Measurements from ENCODE around the gene RASSF7. TPM values are rescaled to one million over a fixed set of nuclear protein-coding genes. Genes with fewer than 3 reads are reported as not detected.

The RASSF7 gene
- total and polyA plus RNA-seq, 2 of the 8 experiments (the other 6 are each of a cell fraction or from before 2014, with no cell fraction given) = 22.3 to 43.9 TPM

- Histone ChIP-seq H3K4me1 (replicated peaks in 1 of 4; ENCODE audit: control insufficient read depth in 3 of 4, insufficient read depth in 4 of 4, low read length in 3 of 4) (no peaks in the 10 kb centered on the region), H2BK5ac (ENCODE audit: low read depth, low read length) (no peak overlapping the region), H2AK5ac (ENCODE audit: low read depth, low read length) (no peak overlapping the region), H3K4me2 (ENCODE audit: insufficient read depth in 1 of 2, low read depth in 2 of 2, low read length in 2 of 2) (no peak overlapping the region), H3K9me3 (ENCODE audit: insufficient read depth in 2 of 2, low read depth in 1 of 2, low read length in 1 of 2) (no peaks in the 10 kb centered on the region), H3K4ac (replicated peaks; ENCODE audit: insufficient read length, low read depth, low read length) (no peak overlapping the region), H4K91ac (replicated peaks; ENCODE audit: insufficient read length, low read length) (no peak overlapping the region), H3K27ac (ENCODE audit: low read depth, low read length) (no peak overlapping the region), H2BK20ac (ENCODE audit: low read length) (no peak overlapping the region), H4K8ac (ENCODE audit: extremely low read depth, insufficient read depth, low read length) (no peak overlapping the region), H3K56ac (replicated peaks; ENCODE audit: insufficient read length, low read depth, low read length) (no peak overlapping the region), H3K9ac (replicated peaks in 1 of 4; ENCODE audit: extremely low read depth in 1 of 4, low read depth in 3 of 4, low read length in 3 of 4) (no peak overlapping the region), H3K14ac (ENCODE audit: insufficient read length) (no peak overlapping the region), H3K79me2 (ENCODE audit: control insufficient read depth in 1 of 2, insufficient read depth in 2 of 2, low read length in 2 of 2) (no peaks in the 10 kb centered on the region), H3K23ac (ENCODE audit: insufficient read length) (no peak overlapping the region), H4K5ac (ENCODE audit: insufficient read length, low read depth, low read length) (no peak overlapping the region), H2BK120ac (replicated peaks; ENCODE audit: low read depth, low read length) (no peak overlapping the region), H3K79me1 (ENCODE audit: low read depth, low read length) (no peaks in the 10 kb centered on the region), H2AFZ (ENCODE audit: low read length) (no peak overlapping the region), H4K20me1 (replicated peaks in 1 of 2; ENCODE audit: control insufficient read depth in 1 of 2, insufficient read depth in 2 of 2, low read length in 2 of 2) (peaks cover 2 to 11% of the 10 kb centered on the region in 2 experiments), H3K18ac (ENCODE audit: extremely low read depth, low read length) (no peak overlapping the region), H3K27me3 (replicated peaks in 1 of 4; ENCODE audit: control insufficient read depth in 3 of 4, extremely low read depth in 1 of 4, insufficient read depth in 3 of 4, low read length in 3 of 4) (no peaks in the 10 kb centered on the region), H2BK15ac (ENCODE audit: low read length) (no peak overlapping the region), H3K36me3 (ENCODE audit: control insufficient read depth in 2 of 4, insufficient read depth in 4 of 4, low read length in 3 of 4) (peaks cover 0 to 15% (median 6%) of the 10 kb centered on the region in 4 experiments; a peak in 5 of 8 replicates), H3K23me2 (ENCODE audit: low read depth, low read length) (no peaks in the 10 kb centered on the region), H3K4me3 (ENCODE audit: extremely low read depth in 1 of 4, insufficient read depth in 2 of 4, low read depth in 3 of 4, low read length in 4 of 4) (no peak overlapping the region), H2BK12ac (ENCODE audit: low read depth, low read length) (no peak overlapping the region)
- CTCF ChIA-PET (ENCODE audit: partially characterized antibody) = interaction anchor here (1.4 kb wide), 1 partner anchor 10 kb away, joined by 7 read pairs; no protein-coding TSS in a partner anchor
- DNase-seq (ENCODE audit: low read depth in 1 of 2, low spot score in 2 of 2) = peak in 1 of 2 experiments; percentile 43
- no peak for FAIRE-seq
- WGBS, 2 experiments (ENCODE audit: extremely low coverage in 1 of 2, insufficient coverage in 1 of 2, insufficient read length in 1 of 2, insufficient replicate concordance in 2 of 2, low coverage in 1 of 2, low lambda C conversion rate in 2 of 2, missing lambda C conversion rate in 1 of 2) = 93% methylated on average over 24 of the region's 29 CpGs; no CpG with 5 or more reads in 1 of the 2 experiments
- POLR2A ChIA-PET (ENCODE audit: partially characterized antibody) = interaction anchor here (0.7 to 1.2 kb wide), 4 partner anchors 12 to 233 kb away, joined by 3 read pairs; no protein-coding TSS in a partner anchor
- TF ChIP-seq EP300 (IDR thresholded peaks at IDR 0.05; ENCODE audit: borderline replicate concordance in 1 of 2, low read depth in 2 of 2, low read length in 2 of 2) (no peak), RXRA (IDR thresholded peaks at IDR 0.05; ENCODE audit: insufficient read depth, low read depth, low read length) (no peak), GABPA (IDR thresholded peaks at IDR 0.05; ENCODE audit: borderline replicate concordance, insufficient read depth, low read length) (no peak), CBX8 (IDR thresholded peaks at IDR 0.05; ENCODE audit: borderline replicate concordance, low read depth, low read length) (no peak), JUND (IDR thresholded peaks at IDR 0.05; ENCODE audit: low read length) (no peak), SAP30 (IDR thresholded peaks at IDR 0.05; ENCODE audit: insufficient read depth, insufficient replicate concordance, low read length) (no peak), KDM4A (IDR thresholded peaks at IDR 0.05; ENCODE audit: low read depth, low read length, severe bottlenecking) (no peak), ASH2L (IDR thresholded peaks at IDR 0.05; ENCODE audit: low read length) (no peak), RFX5 (IDR thresholded peaks at IDR 0.05; ENCODE audit: borderline replicate concordance, low read depth, low read length) (no peak), TBP (IDR thresholded peaks at IDR 0.05; ENCODE audit: low read depth, low read length) (no peak), NANOG (IDR thresholded peaks at IDR 0.05; ENCODE audit: insufficient read depth, low read depth, low read length, poor library complexity, severe bottlenecking) (no peak)
These were observed 31.7 kb upstream of the RASSF7 start for GRCh38 chr11:528815-529727.
